ENCODE results near the gene KLHL25. TPM values are rescaled to one million over a fixed set of nuclear protein-coding genes. Genes with fewer than 3 reads are reported as not detected.
A peak's percentile ranks its signal among the peaks of the same experiment; 100 is the strongest.

Gene KLHL25
- total RNA-seq, 1 experiment from 2014 or later = 2.4 TPM

- no peak for DNase-seq (ENCODE audit: low read depth, low spot score)
- in situ Hi-C loops (cut with HindIII; ENCODE audit: low pct_unique_long_range_greater_than_20kb, low sequenced_read_pairs) = no loop called here
Measured at GRCh38 chr15:85742186-85742821, 52.4 kb downstream of the KLHL25 start.

GRCh38 chr15:85741662-85742061 is 53.1 kb downstream of the KLHL25 start:
- in situ Hi-C loops (cut with HindIII; ENCODE audit: low pct_unique_long_range_greater_than_20kb, low sequenced_read_pairs) = no loop called here
- DNase-seq (ENCODE audit: low read depth, low spot score) = no peak

- in situ Hi-C loops (cut with HindIII; ENCODE audit: low pct_unique_long_range_greater_than_20kb, low sequenced_read_pairs) = no loop called here
Measured at GRCh38 chr15:85741021-85741421, 53.7 kb downstream of the KLHL25 start.

GRCh38 chr15:85737061-85737460 is 57.7 kb downstream of the KLHL25 start:
- DNase-seq (ENCODE audit: low read depth, low spot score) = no peak
- in situ Hi-C loops (cut with HindIII; ENCODE audit: low pct_unique_long_range_greater_than_20kb, low sequenced_read_pairs) = no loop called here

More at GRCh38 chr15:85741021-85741421, 53.7 kb downstream of the KLHL25 start:
- DNase-seq (ENCODE audit: low read depth, low spot score) = no peak

- in situ Hi-C loops (cut with HindIII; ENCODE audit: low pct_unique_long_range_greater_than_20kb, low sequenced_read_pairs) = no loop called here
- no peak for DNase-seq (ENCODE audit: low read depth, low spot score)
Measured at GRCh38 chr15:85733416-85733815, 61.3 kb downstream of the KLHL25 start.

GRCh38 chr15:85730001-85730820 is 64.5 kb downstream of the KLHL25 start:
- in situ Hi-C loops (cut with HindIII; ENCODE audit: low pct_unique_long_range_greater_than_20kb, low sequenced_read_pairs) = no loop called here
- DNase-seq (ENCODE audit: low read depth, low spot score) = peak; percentile 74

GRCh38 chr15:85727068-85727467 is 67.7 kb downstream of the KLHL25 start:
- in situ Hi-C loops (cut with HindIII; ENCODE audit: low pct_unique_long_range_greater_than_20kb, low sequenced_read_pairs) = no loop called here

GRCh38 chr15:85726454-85726853 is 68.3 kb downstream of the KLHL25 start:
- no peak for DNase-seq (ENCODE audit: low read depth, low spot score)
- in situ Hi-C loops (cut with HindIII; ENCODE audit: low pct_unique_long_range_greater_than_20kb, low sequenced_read_pairs) = no loop called here

More at GRCh38 chr15:85727068-85727467, 67.7 kb downstream of the KLHL25 start:
- no peak for DNase-seq (ENCODE audit: low read depth, low spot score)

GRCh38 chr15:85725564-85725963 is 69.2 kb downstream of the KLHL25 start:
- in situ Hi-C loops (cut with HindIII; ENCODE audit: low pct_unique_long_range_greater_than_20kb, low sequenced_read_pairs) = no loop called here
- no peak for DNase-seq (ENCODE audit: low read depth, low spot score)

- no peak for DNase-seq (ENCODE audit: low read depth, low spot score)
- in situ Hi-C loops (cut with HindIII; ENCODE audit: low pct_unique_long_range_greater_than_20kb, low sequenced_read_pairs) = no loop called here
Measured at GRCh38 chr15:85725019-85725418, 69.7 kb downstream of the KLHL25 start.

GRCh38 chr15:85723960-85724945 is 70.5 kb downstream of the KLHL25 start:
- DNase-seq (ENCODE audit: low read depth, low spot score) = no peak
- in situ Hi-C loops (cut with HindIII; ENCODE audit: low pct_unique_long_range_greater_than_20kb, low sequenced_read_pairs) = no loop called here

- in situ Hi-C loops (cut with HindIII; ENCODE audit: low pct_unique_long_range_greater_than_20kb, low sequenced_read_pairs) = no loop called here
Measured at GRCh38 chr15:85722374-85723152, 72.2 kb downstream of the KLHL25 start.

GRCh38 chr15:85718981-85719380 is 75.7 kb downstream of the KLHL25 start:
- in situ Hi-C loops (cut with HindIII; ENCODE audit: low pct_unique_long_range_greater_than_20kb, low sequenced_read_pairs) = no loop called here
- DNase-seq (ENCODE audit: low read depth, low spot score) = no peak

More at GRCh38 chr15:85722374-85723152, 72.2 kb downstream of the KLHL25 start:
- DNase-seq (ENCODE audit: low read depth, low spot score) = peak; percentile 14

- in situ Hi-C loops (cut with HindIII; ENCODE audit: low pct_unique_long_range_greater_than_20kb, low sequenced_read_pairs) = no loop called here
- DNase-seq (ENCODE audit: low read depth, low spot score) = no peak
Measured at GRCh38 chr15:85718271-85718971, 76.3 kb downstream of the KLHL25 start.

GRCh38 chr15:85717212-85717611 is 77.5 kb downstream of the KLHL25 start:
- in situ Hi-C loops (cut with HindIII; ENCODE audit: low pct_unique_long_range_greater_than_20kb, low sequenced_read_pairs) = no loop called here
- DNase-seq (ENCODE audit: low read depth, low spot score) = no peak

- no peak for DNase-seq (ENCODE audit: low read depth, low spot score)
- in situ Hi-C loops (cut with HindIII; ENCODE audit: low pct_unique_long_range_greater_than_20kb, low sequenced_read_pairs) = no loop called here
Measured at GRCh38 chr15:85716261-85716660, 78.5 kb downstream of the KLHL25 start.

Data from SK-MEL-5 (cell line).